H9 (cell line): ENCODE data around the gene ZNF786. TPM values are rescaled to one million over a fixed set of nuclear protein-coding genes. Genes with fewer than 3 reads are reported as not detected.

Experiments used
- DNase-seq: peaks from one replicate; pipeline ENCODE4 v3.0.0-alpha.2; 2017
- H2AFZ ChIP-seq: one replicate; pipeline ENCODE4 v1.6.1; 2013; ENCODE audit warnings: mild to moderate bottlenecking, low read length, control low read depth, moderate library complexity
- H2AK5ac ChIP-seq: 2 replicates; pipeline ENCODE4 v1.6.1; 2013; ENCODE audit warnings: low read length, control low read depth, mixed read lengths; ENCODE audit not compliant: insufficient read length
- H2BK120ac ChIP-seq: one replicate; pipeline ENCODE4 v1.6.1; 2013; ENCODE audit warnings: low read depth, mild to moderate bottlenecking, low read length, control low read depth, inconsistent platforms; ENCODE audit not compliant: poor library complexity, severe bottlenecking
- H2BK12ac ChIP-seq: 2 replicates; pipeline ENCODE4 v1.6.1; 2013; ENCODE audit warnings: low read length, control low read depth, mixed read lengths, low read depth; ENCODE audit not compliant: insufficient read length
- H2BK15ac ChIP-seq: 2 replicates; pipeline ENCODE4 v1.6.1; 2013; ENCODE audit warnings: low read depth, low read length, control low read depth
- H2BK20ac ChIP-seq: one replicate; pipeline ENCODE4 v1.6.1; 2013; ENCODE audit warnings: low read depth, mild to moderate bottlenecking, low read length, control low read depth, inconsistent platforms; ENCODE audit not compliant: poor library complexity, severe bottlenecking
- H2BK5ac ChIP-seq: 2 replicates; pipeline ENCODE4 v1.6.1; 2013; ENCODE audit warnings: low read length, control low read depth, mixed read lengths; ENCODE audit not compliant: insufficient read length
- H3K14ac ChIP-seq: 2 replicates; pipeline ENCODE4 v1.6.1; 2013; ENCODE audit warnings: low read length, control low read depth; ENCODE audit not compliant: insufficient read depth
- H3K18ac ChIP-seq: 2 replicates; pipeline ENCODE4 v1.6.1; 2013; ENCODE audit warnings: low read depth, mild to moderate bottlenecking, mixed read lengths, low read length, control low read depth; ENCODE audit not compliant: insufficient read length
- H3K23ac ChIP-seq: 2 replicates; pipeline ENCODE4 v1.6.1; 2013; ENCODE audit warnings: low read length, control low read depth, mixed read lengths, low read depth; ENCODE audit not compliant: insufficient read length
- H3K23me2 ChIP-seq: 2 replicates; pipeline ENCODE4 v1.6.1; 2013; ENCODE audit warnings: low read depth, mild to moderate bottlenecking, mixed read lengths, low read length, control low read depth; ENCODE audit not compliant: insufficient read length, poor library complexity, severe bottlenecking
- H3K27ac ChIP-seq: 2 replicates; pipeline ENCODE4 v1.5.1; 2013; ENCODE audit warnings: low read length, control low read depth, mixed read lengths, low read depth; ENCODE audit not compliant: insufficient read length
- H3K27me3 ChIP-seq: 2 replicates; pipeline ENCODE4 v1.6.1; 2013; ENCODE audit warnings: low read length, control low read depth, inconsistent platforms; ENCODE audit not compliant: insufficient read depth
- H3K4ac ChIP-seq: 2 replicates; pipeline ENCODE4 v1.6.1; 2013; ENCODE audit warnings: low read depth, mild to moderate bottlenecking, control low read depth, inconsistent platforms, low read length, moderate library complexity
- H3K4me1 ChIP-seq: 2 replicates; pipeline ENCODE4 v1.6.1; 2013; ENCODE audit warnings: low read length, control low read depth, inconsistent platforms; ENCODE audit not compliant: insufficient read depth
- H3K4me2 ChIP-seq: 2 replicates; pipeline ENCODE4 v1.6.1; 2013; ENCODE audit warnings: low read length, control low read depth, mixed read lengths; ENCODE audit not compliant: insufficient read length, insufficient read depth
- H3K56ac ChIP-seq: 2 replicates; pipeline ENCODE4 v1.6.1; 2013; ENCODE audit warnings: low read depth, mild to moderate bottlenecking, mixed read lengths, low read length, control low read depth; ENCODE audit not compliant: insufficient read length
- H3K79me1 ChIP-seq: 2 replicates; pipeline ENCODE4 v1.6.1; 2013; ENCODE audit warnings: low read depth, mild to moderate bottlenecking, moderate library complexity, low read length, control low read depth, inconsistent platforms; ENCODE audit not compliant: insufficient read depth, poor library complexity, severe bottlenecking
- H3K79me2 ChIP-seq: 2 replicates; pipeline ENCODE4 v1.6.1; 2013; ENCODE audit warnings: low read length, control low read depth, inconsistent platforms; ENCODE audit not compliant: insufficient read depth
- H3K9ac ChIP-seq: 2 replicates; pipeline ENCODE4 v1.6.1; 2013; ENCODE audit warnings: low read length, control low read depth, mixed read lengths; ENCODE audit not compliant: insufficient read length; ENCODE audit errors: extremely low read depth
- H3K9me3 ChIP-seq: one replicate; pipeline ENCODE4 v1.6.1; 2013; ENCODE audit warnings: low read depth, low read length, inconsistent platforms; ENCODE audit not compliant: control insufficient read depth
- H3T11ph ChIP-seq: one replicate; pipeline ENCODE4 v1.6.1; 2013; ENCODE audit warnings: mild to moderate bottlenecking, low read length, control low read depth, inconsistent platforms
- H4K20me1 ChIP-seq: one replicate; pipeline ENCODE4 v1.6.1; 2013; ENCODE audit not compliant: control insufficient read depth, insufficient read length, insufficient read depth
- H4K5ac ChIP-seq: 2 replicates; pipeline ENCODE4 v1.6.1; 2013; ENCODE audit warnings: low read depth, mild to moderate bottlenecking, mixed read lengths, low read length, control low read depth; ENCODE audit not compliant: insufficient read length
- H4K8ac ChIP-seq: replicated peaks from 2 replicates; pipeline ENCODE4 v1.6.1; 2013; ENCODE audit warnings: low read length, control low read depth, mixed read lengths, low read depth; ENCODE audit not compliant: insufficient read length
- H4K91ac ChIP-seq: 2 replicates; pipeline ENCODE4 v1.6.1; 2013; ENCODE audit warnings: low read depth, mild to moderate bottlenecking, moderate library complexity, mixed read lengths, low read length, control low read depth; ENCODE audit not compliant: insufficient read length
- H3K27ac Mint-ChIP-seq, 3 experiments: 2 replicates in 2 of 3; 3 replicates in 1 of 3; pipeline ENCODE4 v1.8.0; 2020 to 2021; ENCODE audit warnings: mixed read lengths in 3 of 3, mild to moderate bottlenecking in 1 of 3, moderate library complexity in 1 of 3
- H3K27me3 Mint-ChIP-seq: 2 replicates; pipeline ENCODE4 v1.8.0; 2021; ENCODE audit warnings: low read depth, mild to moderate bottlenecking, moderate library complexity, mixed read lengths
- H3K36me3 Mint-ChIP-seq, 3 experiments: 2 replicates in 2 of 3; 3 replicates in 1 of 3; pipeline ENCODE4 v1.8.0; 2020 to 2021; ENCODE audit warnings: low read depth in 3 of 3, mixed read lengths in 3 of 3; ENCODE audit not compliant: insufficient read depth in 1 of 3
- H3K4me1 Mint-ChIP-seq, 2 experiments: 2 replicates each; pipeline ENCODE4 v1.8.0; 2020; ENCODE audit warnings: mixed read lengths in 2 of 2
- H3K4me3 Mint-ChIP-seq, 2 experiments: 2 replicates in 1 of 2; 3 replicates in 1 of 2; pipeline ENCODE4 v1.8.0; 2020 to 2021; ENCODE audit warnings: mild to moderate bottlenecking in 2 of 2, mixed read lengths in 2 of 2, moderate library complexity in 1 of 2
- H3K9me3 Mint-ChIP-seq, 2 experiments: 2 replicates in 1 of 2; 3 replicates in 1 of 2; pipeline ENCODE4 v1.8.0; 2020; ENCODE audit warnings: mild to moderate bottlenecking in 2 of 2, mixed read lengths in 2 of 2, moderate library complexity in 1 of 2
- CTCF ChIP-seq: fragments of 200-600 bp; sonication (generic); conservative IDR thresholded peaks from 3 replicates; pipeline ENCODE4 v1.8.0; 2021; ENCODE audit warnings: antibody characterized with exemption, mild to moderate bottlenecking
- WGBS: extraction: QIAGEN DNeasy Blood & Tissue Kit; methylation state at CpG from one replicate; pipeline ENCODE4 v1.1.7; 2013; ENCODE audit warnings: missing lambda C conversion rate, low lambda C conversion rate, mixed read lengths; ENCODE audit not compliant: insufficient read length; ENCODE audit errors: extremely low coverage; 5-methylcytosine and 5-hydroxymethylcytosine counted together
- total RNA-seq: library from RNA; stranded (reverse); gene quantifications from 2 replicates; pipeline ENCODE4 v1.2.1, GENCODE V29; 2021

The ZNF786 gene
- total RNA-seq, 1 experiment from 2014 or later, result 25.1 TPM

GRCh38 chr7:149020483-149020882 lies 70.0 kb downstream of the ZNF786 start:
- TF ChIP-seq CTCF, result no peak
- no peak for DNase-seq
- no peak overlapping the region for H3K4me3 Mint-ChIP-seq

More at GRCh38 chr7:149020483-149020882, 70.0 kb downstream of the ZNF786 start:
- Histone ChIP-seq H3K79me2 (peaks cover 9% of the 10 kb centered on the region; the same call in 1 of the 2 replicates), H2BK120ac (no peak overlapping the region), H3K9ac (no peak overlapping the region), H3K56ac (no peak overlapping the region), H2BK5ac (no peak overlapping the region), H2BK20ac (no peak overlapping the region), H3K4me1 (no peaks in the 10 kb centered on the region; the same call in 1 of the 2 replicates), H3K27me3 (no peaks in the 10 kb centered on the region), H3K27ac (no peak overlapping the region), H2BK15ac (no peak overlapping the region), H3K18ac (no peak overlapping the region), H3K9me3 (no peaks in the 10 kb centered on the region), H2AFZ (no peak overlapping the region), H3K79me1 (peaks cover 2% of the 10 kb centered on the region), H2AK5ac (no peak overlapping the region), H4K20me1 (no peaks in the 10 kb centered on the region), H3K23ac (no peak overlapping the region), H4K8ac (no peak overlapping the region), H4K91ac (no peak overlapping the region), H3K14ac (no peak overlapping the region), H3K4ac (no peak overlapping the region), H3K23me2 (no peaks in the 10 kb centered on the region), H3K4me2 (no peak overlapping the region), H4K5ac (no peak overlapping the region), H2BK12ac (no peak overlapping the region), H3T11ph (no peak overlapping the region)
- peaks cover 35 to 55% (median 48%) of the 10 kb centered on the region in 3 experiments for H3K36me3 Mint-ChIP-seq
- peak overlapping the region; percentile 64 to 81 (median 71); a peak in 5 of 7 replicates for H3K27ac Mint-ChIP-seq
- no peaks in the 10 kb centered on the region for H3K27me3 Mint-ChIP-seq
- no peaks in the 10 kb centered on the region for H3K9me3 Mint-ChIP-seq
- no CpG with 5 or more reads among the region's 11 CpGs for WGBS
- peaks cover 28 to 30% of the 10 kb centered on the region in 2 experiments for H3K4me1 Mint-ChIP-seq

Other genes with a start within 250 kb of the ZNF786 start
- 39.4 and 41.3 TPM in 2 replicates for gene EZH2, start 206.4 kb downstream of the ZNF786 start, total RNA-seq
- 217 and 230 TPM in 2 replicates for gene PDIA4, start 62.2 kb downstream of the ZNF786 start, total RNA-seq
- 5.3 and 5.4 TPM in 2 replicates for gene ZNF425, start 35.6 kb upstream of the ZNF786 start, total RNA-seq
- gene ZNF398, start 56.7 kb upstream of the ZNF786 start, total RNA-seq, result 62.1 and 62.4 TPM in 2 replicates
- gene ZNF282, start 104.8 kb upstream of the ZNF786 start, total RNA-seq, result 39.0 and 39.9 TPM in 2 replicates
- 21.1 and 22.9 TPM in 2 replicates for gene ZNF212, start 148.9 kb upstream of the ZNF786 start, total RNA-seq
- gene ZNF783, start 171.5 kb upstream of the ZNF786 start, total RNA-seq, result 13.5 and 13.6 TPM in 2 replicates